ENCODE measurements around the gene TRPV4. TPM values are rescaled to one million over a fixed set of nuclear protein-coding genes. Genes with fewer than 3 reads are reported as not detected.

TRPV4 gene
- polyA plus RNA-seq, 1 donor from 2014 or later = not detected

DNA sequence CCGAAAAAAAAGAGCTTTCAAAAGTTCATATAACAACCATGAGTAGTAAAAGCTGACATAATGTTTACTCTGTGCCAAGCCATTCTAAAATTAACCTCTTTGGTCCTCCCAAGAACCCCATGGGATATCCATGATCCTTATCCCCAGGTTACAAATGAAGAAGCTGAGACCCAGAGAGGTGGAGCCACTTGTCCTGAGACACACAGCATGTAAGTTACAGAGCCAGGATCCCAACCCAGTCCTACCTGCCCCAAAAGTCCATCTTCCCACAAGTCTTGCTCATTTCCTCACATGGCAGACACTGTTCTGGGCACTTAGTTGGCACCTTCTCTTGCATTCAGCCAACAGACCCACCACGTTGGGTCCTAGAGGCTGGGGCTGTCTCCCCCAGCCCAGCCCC is 37.1 kb downstream of the TRPV4 start:
- no peak overlapping the region for H3K27ac ChIP-seq (ENCODE audit: low read length)
- TF ChIP-seq RAD21 (conservative IDR thresholded peaks at IDR 0.05) = no peak
- no peak for TF ChIP-seq EP300 (conservative IDR thresholded peaks at IDR 0.05; ENCODE audit: poor library complexity, severe bottlenecking)
- TF ChIP-seq MXI1 (conservative IDR thresholded peaks at IDR 0.05; ENCODE audit: poor library complexity, severe bottlenecking) = no peak
- no peak overlapping the region for H3K4me3 ChIP-seq (ENCODE audit: low read length)

GRCh38 chr12:109795023-109795422 is 38.2 kb downstream of the TRPV4 start:
- Histone ChIP-seq H3K4me3 (ENCODE audit: low read length) (no peak overlapping the region), H3K9me3 (ENCODE audit: low read length) (no peaks in the 10 kb centered on the region), H3K36me3 (ENCODE audit: insufficient read depth, low read length) (no peaks in the 10 kb centered on the region), H3K27ac (ENCODE audit: low read length) (no peak overlapping the region), H4K20me1 (ENCODE audit: insufficient read depth) (no peaks in the 10 kb centered on the region), H3K9ac (ENCODE audit: low read length) (no peak overlapping the region), H3K4me2 (ENCODE audit: low read length) (no peak overlapping the region), H2AFZ (ENCODE audit: low read depth, low read length) (no peak overlapping the region), H3F3A (ENCODE audit: insufficient read depth, low read length, poor library complexity, severe bottlenecking) (no peaks in the 10 kb centered on the region), H3K79me2 (replicated peaks; ENCODE audit: insufficient read depth, low read length) (no peaks in the 10 kb centered on the region), H3K27me3 (ENCODE audit: insufficient read depth, low read depth, low read length) (no peaks in the 10 kb centered on the region), H3K9me2 (ENCODE audit: insufficient read depth, low read length) (no peaks in the 10 kb centered on the region)
- TF ChIP-seq EZH2 (IDR thresholded peaks at IDR 0.05; ENCODE audit: borderline replicate concordance, insufficient read depth, low read length, poor library complexity, severe bottlenecking) = no peak
- TF ChIP-seq REST (IDR thresholded peaks at IDR 0.05; ENCODE audit: borderline replicate concordance) = no peak
- no peak for TF ChIP-seq TAF1 (IDR thresholded peaks at IDR 0.05; ENCODE audit: low read depth)
- TF ChIP-seq RAD21 (conservative IDR thresholded peaks at IDR 0.05) = no peak
- TF ChIP-seq MXI1 (conservative IDR thresholded peaks at IDR 0.05; ENCODE audit: poor library complexity, severe bottlenecking) = no peak
- TF ChIP-seq EP300 (conservative IDR thresholded peaks at IDR 0.05; ENCODE audit: poor library complexity, severe bottlenecking) = no peak
- TF ChIP-seq POLR2AphosphoS5 (IDR thresholded peaks at IDR 0.05) = no peak
- TF ChIP-seq SMC3 (conservative IDR thresholded peaks at IDR 0.05; ENCODE audit: poor library complexity) = no peak
- TF ChIP-seq, protein P1, sequence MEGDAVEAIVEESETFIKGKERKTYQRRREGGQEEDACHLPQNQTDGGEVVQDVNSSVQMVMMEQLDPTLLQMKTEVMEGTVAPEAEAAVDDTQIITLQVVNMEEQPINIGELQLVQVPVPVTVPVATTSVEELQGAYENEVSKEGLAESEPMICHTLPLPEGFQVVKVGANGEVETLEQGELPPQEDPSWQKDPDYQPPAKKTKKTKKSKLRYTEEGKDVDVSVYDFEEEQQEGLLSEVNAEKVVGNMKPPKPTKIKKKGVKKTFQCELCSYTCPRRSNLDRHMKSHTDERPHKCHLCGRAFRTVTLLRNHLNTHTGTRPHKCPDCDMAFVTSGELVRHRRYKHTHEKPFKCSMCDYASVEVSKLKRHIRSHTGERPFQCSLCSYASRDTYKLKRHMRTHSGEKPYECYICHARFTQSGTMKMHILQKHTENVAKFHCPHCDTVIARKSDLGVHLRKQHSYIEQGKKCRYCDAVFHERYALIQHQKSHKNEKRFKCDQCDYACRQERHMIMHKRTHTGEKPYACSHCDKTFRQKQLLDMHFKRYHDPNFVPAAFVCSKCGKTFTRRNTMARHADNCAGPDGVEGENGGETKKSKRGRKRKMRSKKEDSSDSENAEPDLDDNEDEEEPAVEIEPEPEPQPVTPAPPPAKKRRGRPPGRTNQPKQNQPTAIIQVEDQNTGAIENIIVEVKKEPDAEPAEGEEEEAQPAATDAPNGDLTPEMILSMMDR (IDR thresholded peaks at IDR 0.05; ENCODE audit: poor library complexity, severe bottlenecking) = no peak

More for the DNA sequence above, 37.1 kb downstream of the TRPV4 start:
- no peaks in the 10 kb centered on the region for H3K36me3 ChIP-seq (ENCODE audit: insufficient read depth, low read length)
- no peaks in the 10 kb centered on the region for H4K20me1 ChIP-seq (ENCODE audit: insufficient read depth)
- no peak overlapping the region for H2AFZ ChIP-seq (ENCODE audit: low read depth, low read length)
- no peaks in the 10 kb centered on the region for H3K79me2 ChIP-seq (replicated peaks; ENCODE audit: insufficient read depth, low read length)
- no peaks in the 10 kb centered on the region for H3K9me3 ChIP-seq (ENCODE audit: low read length)
- no peak overlapping the region for H3K9ac ChIP-seq (ENCODE audit: low read length)
- no peaks in the 10 kb centered on the region for H3K27me3 ChIP-seq (ENCODE audit: insufficient read depth, low read depth, low read length)
- H3F3A ChIP-seq (ENCODE audit: insufficient read depth, low read length, poor library complexity, severe bottlenecking) = no peaks in the 10 kb centered on the region
- no peaks in the 10 kb centered on the region for H3K9me2 ChIP-seq (ENCODE audit: insufficient read depth, low read length)
- no peak overlapping the region for H3K4me2 ChIP-seq (ENCODE audit: low read length)
